GM18868 (cell line): ENCODE data around the gene GPR22.

Source experiments
- ATAC-seq: cut with Tn5 transposase; IDR thresholded peaks from one replicate; pipeline ENCODE4 v1.9.1; 2021; ENCODE audit warnings: mild to moderate bottlenecking, moderate library complexity; ENCODE audit not compliant: unreplicated experiment

Gene GPR22

GRCh38 chr7:107474104-107474521 is 4.3 kb downstream of the GPR22 start:
- ATAC-seq: no peak

- no peak for ATAC-seq
Measured at GRCh38 chr7:107479303-107479702, 9.4 kb downstream of the GPR22 start.

GRCh38 chr7:107480932-107481331 is 11.1 kb downstream of the GPR22 start:
- no peak for ATAC-seq

- ATAC-seq: no peak
Measured at GRCh38 chr7:107482571-107482970, 12.7 kb downstream of the GPR22 start.

GRCh38 chr7:107486041-107486440 is 16.2 kb downstream of the GPR22 start:
- ATAC-seq: no peak

- no peak for ATAC-seq
Measured at GRCh38 chr7:107492875-107493274, 23.0 kb downstream of the GPR22 start.

- no peak for ATAC-seq
Measured at GRCh38 chr7:107494315-107494751, 24.5 kb downstream of the GPR22 start.

- ATAC-seq: no peak
Measured at GRCh38 chr7:107494884-107495283, 25.0 kb downstream of the GPR22 start.

- no peak for ATAC-seq
Measured at GRCh38 chr7:107495516-107495915, 25.7 kb downstream of the GPR22 start.

- no peak for ATAC-seq
Measured at GRCh38 chr7:107499731-107500130, 29.9 kb downstream of the GPR22 start.

- no peak for ATAC-seq
Measured at GRCh38 chr7:107501593-107501992, 31.7 kb downstream of the GPR22 start.

GRCh38 chr7:107502154-107502553 is 32.3 kb downstream of the GPR22 start:
- no peak for ATAC-seq

- ATAC-seq: no peak
Measured at GRCh38 chr7:107502797-107503196, 32.9 kb downstream of the GPR22 start.

GRCh38 chr7:107503687-107504086 is 33.8 kb downstream of the GPR22 start:
- ATAC-seq: no peak

GRCh38 chr7:107505362-107505761 is 35.5 kb downstream of the GPR22 start:
- no peak for ATAC-seq

GRCh38 chr7:107505997-107506673 is 36.3 kb downstream of the GPR22 start:
- ATAC-seq: no peak

- no peak for ATAC-seq
Measured at GRCh38 chr7:107506674-107507339, 37.0 kb downstream of the GPR22 start.
